ENCODE data around the gene PASK. TPM values are rescaled to one million over a fixed set of nuclear protein-coding genes. Genes with fewer than 3 reads are reported as not detected.

The PASK gene
- total and polyA plus RNA-seq, 4 donors: 0.63 to 8.7 (median 3.3) TPM

DNA sequence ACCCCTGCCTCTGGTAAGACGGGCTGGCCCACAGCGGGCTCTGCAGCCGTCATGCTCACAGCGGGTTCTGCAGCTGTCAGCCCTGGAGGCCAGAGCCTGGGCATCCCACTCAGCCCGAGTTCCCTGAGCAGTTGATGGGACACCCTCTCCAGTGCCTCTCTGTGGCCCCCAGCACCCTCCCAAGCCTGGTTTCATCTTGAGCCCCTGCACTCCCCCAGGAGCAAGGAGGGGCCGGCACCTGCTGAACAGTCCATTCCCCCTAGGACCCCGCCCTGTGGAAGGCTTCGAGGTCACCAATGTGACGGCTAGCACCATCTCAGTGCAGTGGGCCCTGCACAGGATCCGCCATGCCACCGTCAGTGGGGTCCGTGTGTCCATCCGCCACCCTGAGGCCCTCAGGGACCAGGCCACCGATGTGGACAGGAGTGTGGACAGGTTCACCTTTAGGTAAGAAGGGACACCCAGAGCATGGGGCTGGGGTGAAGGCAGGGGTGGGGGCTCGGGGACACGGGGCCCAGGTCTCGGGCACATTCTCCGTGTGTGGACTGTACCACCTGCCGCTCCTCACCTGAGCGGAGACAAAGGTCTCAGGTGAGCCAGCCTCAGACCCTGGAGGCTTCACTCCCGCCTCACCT lies 81.7 kb downstream of the PASK start:
- ATAC-seq (ENCODE audit: low FRiP score): no peak

DNA sequence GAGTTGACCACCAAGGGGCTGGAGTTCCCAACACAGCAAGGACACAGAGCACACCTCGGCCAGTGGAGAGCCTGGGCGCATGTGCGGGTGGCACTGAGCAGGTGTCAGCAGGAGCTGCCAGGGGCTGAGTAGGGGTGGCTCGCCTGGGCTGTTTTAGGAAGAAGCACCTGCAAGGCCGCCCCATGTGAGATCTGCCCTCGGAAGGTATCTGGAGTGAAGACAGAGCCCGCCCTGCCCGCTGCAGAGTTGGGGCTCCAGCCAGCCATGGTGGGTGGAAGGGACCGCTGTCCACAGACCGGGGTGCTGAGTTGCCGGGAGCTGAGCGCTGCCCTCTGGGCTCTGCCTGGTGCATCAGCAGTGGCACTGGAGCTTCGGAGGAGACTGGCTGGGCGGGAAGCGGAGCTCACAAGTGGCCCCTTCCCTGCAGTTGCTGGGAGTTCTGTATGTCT lies 82.4 kb downstream of the PASK start:
- DNase-seq (no peak), ATAC-seq (ENCODE audit: low FRiP score) (no peak)
- no peak overlapping the region for H3K27ac ChIP-seq (ENCODE audit: low read depth in 1 of 2, low read length in 2 of 2)
- no peak overlapping the region for H3K4me3 ChIP-seq (ENCODE audit: low read length in 2 of 2)
- WGBS, 2 donors: 78 to 80% methylated on average over 15 of the region's 15 CpGs
- intact Hi-C loops (cut with DNase I): no loop called here
- peaks cover 0 to 4% of the 10 kb centered on the region in 2 donors for H3K36me3 ChIP-seq (ENCODE audit: control insufficient read depth in 1 of 2, insufficient read depth in 2 of 2, low read length in 1 of 2)
- no peaks in the 10 kb centered on the region for H3K9me3 ChIP-seq (ENCODE audit: control insufficient read depth, low read length)
- H3K4me1 ChIP-seq (ENCODE audit: control insufficient read depth in 1 of 2, insufficient read depth in 2 of 2, low read length in 2 of 2): no peaks in the 10 kb centered on the region
- no peaks in the 10 kb centered on the region for H3K27me3 ChIP-seq (ENCODE audit: control insufficient read depth in 1 of 2, insufficient read depth in 2 of 2, low read length in 1 of 2)

More for the DNA sequence above, 81.7 kb downstream of the PASK start:
- Histone ChIP-seq H3K9me3 (ENCODE audit: control insufficient read depth, low read length) (no peaks in the 10 kb centered on the region), H3K4me3 (ENCODE audit: low read length in 2 of 2) (no peak overlapping the region), H3K27ac (ENCODE audit: low read depth in 1 of 2, low read length in 2 of 2) (no peak overlapping the region), H3K4me1 (ENCODE audit: control insufficient read depth in 1 of 2, insufficient read depth in 2 of 2, low read length in 2 of 2) (no peaks in the 10 kb centered on the region), H3K27me3 (ENCODE audit: control insufficient read depth in 1 of 2, insufficient read depth in 2 of 2, low read length in 1 of 2) (no peaks in the 10 kb centered on the region), H3K36me3 (ENCODE audit: control insufficient read depth in 1 of 2, insufficient read depth in 2 of 2, low read length in 1 of 2) (peaks cover 0 to 4% of the 10 kb centered on the region in 2 donors)
- WGBS, 2 donors: 93 to 95% methylated on average over 21 of the region's 21 CpGs
- intact Hi-C loops (cut with DNase I): no loop called here
- DNase-seq: peak in 1 of 2 donors; percentile 76

DNA sequence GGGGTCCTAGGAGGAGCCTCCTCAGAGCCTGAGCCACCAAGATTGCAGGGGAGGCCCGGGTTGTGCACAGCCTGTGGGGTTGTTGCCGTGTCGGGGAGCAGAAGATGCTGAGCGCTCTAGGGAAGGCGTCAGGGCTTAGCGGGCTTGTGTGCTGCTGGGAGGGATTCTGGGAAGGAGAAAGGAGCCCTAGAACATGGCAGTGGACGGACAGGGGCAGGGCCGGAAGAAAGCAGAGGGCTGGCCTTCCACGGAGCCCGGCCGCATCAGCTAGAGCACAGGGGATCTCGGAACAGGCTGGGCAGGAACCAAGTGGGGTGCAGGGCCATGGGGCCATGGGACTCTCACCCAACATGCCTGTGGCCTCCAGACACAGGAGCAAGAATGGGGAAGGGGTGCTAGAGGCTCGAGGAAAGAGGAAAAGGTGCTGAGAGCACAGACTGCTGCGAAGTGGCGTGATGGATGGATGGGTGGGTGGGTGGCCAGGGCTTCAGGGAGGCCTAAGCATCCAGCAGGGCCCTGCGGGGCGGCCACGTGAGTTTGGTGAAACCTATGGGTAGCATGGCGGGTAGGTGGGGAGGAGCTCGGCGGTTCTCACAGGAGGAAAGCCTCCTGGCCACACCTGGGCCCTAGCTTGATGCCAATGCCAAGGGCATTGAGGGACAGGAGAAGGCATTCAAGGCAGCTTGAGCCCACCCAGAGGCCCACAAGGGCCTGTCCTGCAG lies 82.9 kb downstream of the PASK start:
- Histone ChIP-seq H3K27ac (ENCODE audit: low read depth in 1 of 2, low read length in 2 of 2) (no peak overlapping the region), H3K9me3 (ENCODE audit: control insufficient read depth, low read length) (no peaks in the 10 kb centered on the region), H3K27me3 (ENCODE audit: control insufficient read depth in 1 of 2, insufficient read depth in 2 of 2, low read length in 1 of 2) (no peaks in the 10 kb centered on the region), H3K36me3 (ENCODE audit: control insufficient read depth in 1 of 2, insufficient read depth in 2 of 2, low read length in 1 of 2) (peaks cover 0 to 4% of the 10 kb centered on the region in 2 donors), H3K4me1 (ENCODE audit: control insufficient read depth in 1 of 2, insufficient read depth in 2 of 2, low read length in 2 of 2) (no peaks in the 10 kb centered on the region), H3K4me3 (ENCODE audit: low read length in 2 of 2) (no peak overlapping the region)
- intact Hi-C loops (cut with DNase I): no loop called here
- no peak for ATAC-seq (ENCODE audit: low FRiP score)
- no peak for DNase-seq
- 92 to 94% methylated on average over 21 of the region's 21 CpGs for WGBS, 2 donors

DNA sequence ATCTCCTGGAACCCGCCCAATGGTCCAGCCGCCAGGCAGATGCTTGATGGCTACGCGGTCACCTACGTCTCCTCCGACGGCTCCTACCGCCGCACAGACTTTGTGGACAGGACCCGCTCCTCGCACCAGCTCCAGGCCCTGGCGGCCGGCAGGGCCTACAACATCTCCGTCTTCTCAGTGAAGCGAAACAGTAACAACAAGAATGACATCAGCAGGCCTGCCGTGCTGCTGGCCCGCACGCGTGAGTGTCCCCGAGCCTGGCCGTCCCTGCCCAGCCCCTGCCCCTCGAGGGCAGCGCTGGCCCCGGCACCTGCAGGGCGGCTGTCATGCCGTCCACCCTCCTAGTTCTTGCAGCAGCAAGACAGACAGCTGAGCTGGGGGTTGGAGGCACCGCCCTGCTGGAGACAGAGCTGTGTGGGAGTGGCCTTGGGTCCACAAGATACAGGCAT lies 83.9 kb downstream of the PASK start:
- H3K9me3 ChIP-seq (ENCODE audit: control insufficient read depth, low read length): no peaks in the 10 kb centered on the region
- H3K36me3 ChIP-seq (ENCODE audit: control insufficient read depth in 1 of 2, insufficient read depth in 2 of 2, low read length in 1 of 2): peaks cover 0 to 4% of the 10 kb centered on the region in 2 donors
- intact Hi-C loops (cut with DNase I): no loop called here
- no peak for ATAC-seq (ENCODE audit: low FRiP score)
- WGBS, 2 donors: 82 to 88% methylated on average over 27 of the region's 27 CpGs
- DNase-seq: no peak
- no peaks in the 10 kb centered on the region for H3K4me1 ChIP-seq (ENCODE audit: control insufficient read depth in 1 of 2, insufficient read depth in 2 of 2, low read length in 2 of 2)
- H3K4me3 ChIP-seq (ENCODE audit: low read length in 2 of 2): no peak overlapping the region
- no peaks in the 10 kb centered on the region for H3K27me3 ChIP-seq (ENCODE audit: control insufficient read depth in 1 of 2, insufficient read depth in 2 of 2, low read length in 1 of 2)
- H3K27ac ChIP-seq (ENCODE audit: low read depth in 1 of 2, low read length in 2 of 2): no peak overlapping the region

DNA sequence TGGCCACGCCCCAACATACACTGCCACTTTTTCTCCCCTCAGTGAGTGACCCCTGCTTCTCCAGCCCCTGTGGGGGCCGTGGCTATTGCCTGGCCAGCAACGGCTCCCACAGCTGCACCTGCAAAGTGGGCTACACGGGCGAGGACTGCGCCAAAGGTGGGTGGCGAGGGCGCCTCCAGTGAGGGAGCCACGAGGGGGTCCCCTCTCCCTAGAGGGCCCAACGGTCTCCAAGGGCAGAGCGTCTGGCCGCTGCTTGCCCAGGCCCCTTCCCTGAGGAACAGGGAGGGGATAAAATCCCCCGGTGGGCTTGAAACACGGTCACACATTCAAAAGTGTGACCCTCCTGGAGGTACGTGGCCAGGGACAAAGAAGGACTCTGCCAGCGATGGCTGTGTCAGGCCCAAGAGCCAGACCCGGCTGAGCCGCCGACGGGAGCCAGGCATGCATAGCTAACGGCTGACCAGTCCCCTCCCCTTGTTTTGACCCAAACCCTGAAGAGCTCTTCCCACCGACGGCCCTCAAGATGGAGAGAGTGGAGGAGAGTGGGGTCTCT lies 84.4 kb downstream of the PASK start:
- Histone ChIP-seq H3K27ac (ENCODE audit: low read depth in 1 of 2, low read length in 2 of 2) (no peak overlapping the region), H3K27me3 (ENCODE audit: control insufficient read depth in 1 of 2, insufficient read depth in 2 of 2, low read length in 1 of 2) (no peaks in the 10 kb centered on the region), H3K4me1 (ENCODE audit: control insufficient read depth in 1 of 2, insufficient read depth in 2 of 2, low read length in 2 of 2) (no peaks in the 10 kb centered on the region), H3K9me3 (ENCODE audit: control insufficient read depth, low read length) (no peaks in the 10 kb centered on the region), H3K4me3 (ENCODE audit: low read length in 2 of 2) (no peak overlapping the region), H3K36me3 (ENCODE audit: control insufficient read depth in 1 of 2, insufficient read depth in 2 of 2, low read length in 1 of 2) (peaks cover 0 to 2% of the 10 kb centered on the region in 2 donors)
- ATAC-seq (ENCODE audit: low FRiP score) (no peak), DNase-seq (no peak)
- 86 to 89% methylated on average over 23 of the region's 23 CpGs for WGBS, 2 donors
- intact Hi-C loops (cut with DNase I): no loop called here

DNA sequence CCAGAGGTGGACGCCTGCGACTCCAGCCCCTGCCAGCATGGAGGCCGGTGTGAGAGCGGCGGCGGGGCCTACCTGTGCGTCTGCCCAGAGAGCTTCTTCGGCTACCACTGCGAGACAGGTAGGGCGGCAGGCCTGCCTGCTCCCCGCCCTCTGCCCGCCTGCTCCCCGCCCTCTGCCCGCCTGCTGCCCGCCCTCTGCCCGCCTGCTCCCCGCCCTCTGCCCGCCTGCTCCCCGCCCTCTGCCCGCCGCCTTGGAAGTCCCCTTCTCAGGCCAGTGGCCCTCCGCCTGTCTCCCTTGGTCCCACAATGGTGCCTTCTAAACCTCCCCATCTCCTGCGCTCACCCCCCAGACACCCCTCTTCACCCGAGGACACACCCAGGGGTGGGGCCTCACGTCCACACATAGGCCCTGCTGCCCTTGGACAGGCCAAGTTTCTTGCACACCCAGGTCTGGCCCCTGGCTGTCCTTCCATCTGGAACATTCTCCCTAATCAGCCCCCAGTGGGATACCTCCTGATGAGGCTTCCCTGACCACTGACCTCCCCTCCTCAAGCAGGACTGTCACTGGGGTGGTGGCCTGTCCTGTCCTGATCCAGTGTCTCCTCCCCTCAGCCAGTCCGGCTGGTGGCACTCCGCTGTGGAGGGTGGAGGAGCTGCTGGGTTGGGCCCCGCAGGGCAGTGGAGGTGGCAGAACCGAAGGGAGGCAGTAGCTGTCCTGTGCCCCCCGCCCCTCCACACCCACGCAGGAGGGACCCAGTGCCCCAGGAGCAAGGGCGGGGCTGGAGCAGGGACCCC lies 85.1 kb downstream of the PASK start:
- Histone ChIP-seq H3K4me1 (ENCODE audit: control insufficient read depth in 1 of 2, insufficient read depth in 2 of 2, low read length in 2 of 2) (no peaks in the 10 kb centered on the region), H3K27ac (ENCODE audit: low read depth in 1 of 2, low read length in 2 of 2) (no peak overlapping the region), H3K36me3 (ENCODE audit: control insufficient read depth in 1 of 2, insufficient read depth in 2 of 2, low read length in 1 of 2) (no peaks in the 10 kb centered on the region), H3K27me3 (ENCODE audit: control insufficient read depth in 1 of 2, insufficient read depth in 2 of 2, low read length in 1 of 2) (no peaks in the 10 kb centered on the region), H3K4me3 (ENCODE audit: low read length in 2 of 2) (no peak overlapping the region), H3K9me3 (ENCODE audit: control insufficient read depth, low read length) (no peaks in the 10 kb centered on the region)
- intact Hi-C loops (cut with DNase I): no loop called here
- ATAC-seq (ENCODE audit: low FRiP score) (peak; percentile 4), DNase-seq (peak; percentile 51 to 78)
- WGBS, 2 donors: 24 to 33% methylated on average over 23 to 32 of the region's 32 CpGs

DNA sequence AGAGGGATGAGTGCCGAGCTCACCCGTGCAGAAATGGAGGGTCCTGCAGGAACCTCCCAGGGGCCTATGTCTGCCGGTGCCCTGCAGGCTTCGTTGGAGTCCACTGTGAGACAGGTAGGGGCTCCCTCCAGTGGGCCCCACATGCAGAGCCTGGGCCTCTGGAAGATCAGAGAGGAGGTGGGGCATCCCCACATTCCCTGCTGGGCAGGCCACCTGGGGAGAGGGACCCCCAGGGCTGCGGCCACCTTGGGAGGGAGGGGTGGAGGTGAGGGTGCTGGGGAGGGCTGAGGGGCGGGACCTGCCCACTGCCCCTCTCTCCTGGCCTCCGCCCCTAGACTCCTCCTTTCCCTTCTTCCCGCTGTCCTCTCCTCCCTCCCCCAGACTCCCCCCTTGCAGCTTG lies 85.7 kb downstream of the PASK start:
- no peaks in the 10 kb centered on the region for H3K36me3 ChIP-seq (ENCODE audit: control insufficient read depth in 1 of 2, insufficient read depth in 2 of 2, low read length in 1 of 2)
- intact Hi-C loops (cut with DNase I): no loop called here
- ATAC-seq (ENCODE audit: low FRiP score): no peak

DNA sequence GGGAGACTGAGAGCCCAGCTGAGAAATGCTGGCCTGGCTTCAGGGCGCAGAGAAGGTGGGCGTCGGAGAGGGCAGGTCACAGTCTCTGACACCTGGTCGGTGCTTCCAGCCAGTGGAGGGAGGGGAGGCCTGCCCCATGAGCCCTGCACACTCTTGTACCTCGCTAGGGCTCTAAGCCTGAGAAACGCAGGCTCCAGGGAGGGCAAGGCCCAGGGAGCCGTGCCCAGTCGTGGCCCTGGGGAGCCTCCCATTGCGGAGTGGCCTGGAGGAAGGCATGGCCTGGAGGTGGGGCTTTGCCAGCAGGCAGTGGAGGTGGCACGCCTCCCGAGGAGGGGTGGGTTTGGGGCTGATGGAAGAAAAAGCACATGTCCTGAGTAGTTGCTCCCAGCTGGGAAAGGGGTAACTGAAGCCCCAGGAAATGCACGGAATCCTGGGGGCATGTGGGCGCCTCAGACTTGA lies 86.2 kb downstream of the PASK start:
- no peak overlapping the region for H3K4me3 ChIP-seq (ENCODE audit: low read length in 2 of 2)
- no peaks in the 10 kb centered on the region for H3K4me1 ChIP-seq (ENCODE audit: control insufficient read depth in 1 of 2, insufficient read depth in 2 of 2, low read length in 2 of 2)
- no peaks in the 10 kb centered on the region for H3K9me3 ChIP-seq (ENCODE audit: control insufficient read depth, low read length)
- intact Hi-C loops (cut with DNase I): no loop called here
- no peak for DNase-seq
- H3K27ac ChIP-seq (ENCODE audit: low read depth in 1 of 2, low read length in 2 of 2): no peak overlapping the region
- H3K27me3 ChIP-seq (ENCODE audit: control insufficient read depth in 1 of 2, insufficient read depth in 2 of 2, low read length in 1 of 2): no peaks in the 10 kb centered on the region
- WGBS, 2 donors: 40 to 54% methylated on average over 13 of the region's 13 CpGs
- H3K36me3 ChIP-seq (ENCODE audit: control insufficient read depth in 1 of 2, insufficient read depth in 2 of 2, low read length in 1 of 2): no peaks in the 10 kb centered on the region
- ATAC-seq (ENCODE audit: low FRiP score): no peak

More for the DNA sequence above, 85.7 kb downstream of the PASK start:
- no peaks in the 10 kb centered on the region for H3K9me3 ChIP-seq (ENCODE audit: control insufficient read depth, low read length)
- H3K4me1 ChIP-seq (ENCODE audit: control insufficient read depth in 1 of 2, insufficient read depth in 2 of 2, low read length in 2 of 2): no peaks in the 10 kb centered on the region
- H3K27ac ChIP-seq (ENCODE audit: low read depth in 1 of 2, low read length in 2 of 2): no peak overlapping the region
- DNase-seq: no peak
- no peak overlapping the region for H3K4me3 ChIP-seq (ENCODE audit: low read length in 2 of 2)
- H3K27me3 ChIP-seq (ENCODE audit: control insufficient read depth in 1 of 2, insufficient read depth in 2 of 2, low read length in 1 of 2): no peaks in the 10 kb centered on the region
- 34 to 44% methylated on average over 5 to 8 of the region's 8 CpGs for WGBS, 2 donors
